GM13976 (cell line): ENCODE data around the gene IFNA21.

Experiments
- DNase-seq: peaks from one replicate; pipeline ENCODE4 v3.0.0; 2012; ENCODE audit warnings: low spot score
- CTCF ChIP-seq: IDR thresholded peaks from 2 replicates; pipeline ENCODE4 v1.5.1; 2012; ENCODE audit warnings: borderline replicate concordance, mild to moderate bottlenecking; ENCODE audit not compliant: insufficient read depth; ENCODE audit errors: extremely low read depth, missing control alignments, control extremely low read depth
- in situ Hi-C: fragments of 300-500 bp; cut with MboI; formaldehyde crosslinking; loops from one replicate; pipeline ENCODE4 v1.12.0; 2022; ENCODE audit warnings: low sequenced_read_pairs, mixed read lengths, inconsistent platforms; ENCODE audit not compliant: unreplicated experiment

The IFNA21 gene

GRCh38 chr9:21121595-21122251, 44.7 kb downstream of the IFNA21 start:
- no peak for TF ChIP-seq CTCF

GRCh38 chr9:21121079-21121478, 45.4 kb downstream of the IFNA21 start:
- no peak for DNase-seq
- in situ Hi-C loops, result loop anchor here (25.0 kb wide), 2 partner anchors 759 to 1184 kb away; no protein-coding TSS in a partner anchor
- no peak for TF ChIP-seq CTCF

More at GRCh38 chr9:21121595-21122251, 44.7 kb downstream of the IFNA21 start:
- no peak for DNase-seq
- in situ Hi-C loops, result loop anchor here (25.0 kb wide), 2 partner anchors 759 to 1184 kb away; no protein-coding TSS in a partner anchor

- in situ Hi-C loops, result loop anchor here (25.0 kb wide), 2 partner anchors 757 to 1182 kb away; no protein-coding TSS in a partner anchor
These were observed 47.2 kb downstream of the IFNA21 start for GRCh38 chr9:21119093-21119770.

More at GRCh38 chr9:21119093-21119770, 47.2 kb downstream of the IFNA21 start:
- no peak for TF ChIP-seq CTCF
- DNase-seq, result no peak
